MM.1S (cell line): ENCODE data around the gene MIEF1.

Experiments
- CTCF ChIP-seq: fragments of 300-600 bp; sonication (generic); IDR thresholded peaks from 2 replicates; pipeline ENCODE4 v1.5.1; 2016; ENCODE audit warnings: antibody characterized with exemption, low read length, mixed read lengths
- EZH2 ChIP-seq: fragments of 300-600 bp; sonication (generic); optimal IDR thresholded peaks from 2 replicates; pipeline ENCODE3; 2017; ENCODE audit warnings: low read depth, mild to moderate bottlenecking, antibody characterized with exemption, low read length, mixed read lengths
- EZH2phosphoT487 ChIP-seq: fragments of 300-600 bp; sonication (generic); IDR thresholded peaks from 2 replicates; pipeline ENCODE4 v1.6.1; 2018; ENCODE audit warnings: antibody characterized with exemption, low read length

- TF ChIP-seq EZH2 (no peak), CTCF (no peak), EZH2phosphoT487 (no peak)
Observed at GRCh38 chr22:39456522-39457197, 45.4 kb upstream of the MIEF1 start, which contains the start of gene MGAT3.
